Adrenal gland (tissue), 12 donors: Measurements from ENCODE around the gene CXCR6. TPM values are rescaled to one million over a fixed set of nuclear protein-coding genes. Genes with fewer than 3 reads are reported as not detected.

Source experiments
- DNase-seq, 7 donors: peaks; one replicate each; pipeline ENCODE4 v3.0.0-alpha.2; 2019 to 2020
- H3K27ac ChIP-seq, 5 donors: fragments of 200-600 bp; sonication (generic) in 4 of 5; 1 replicate in 3 of 5; 2 replicates in 2 of 5; pipeline versions ENCODE4 v1.5.1 to v1.8.0; 2016 to 2020; ENCODE audit warnings: mild to moderate bottlenecking in 1 of 5
- H3K27me3 ChIP-seq: fragments of 200-600 bp; 2 replicates; pipeline ENCODE4 v1.8.0; 2021
- H3K36me3 ChIP-seq, 2 donors: fragments of 200-600 bp; replicated peaks in 1 of 2; 1 replicate in 1 of 2; 2 replicates in 1 of 2; pipeline versions ENCODE4 v1.5.1 to v1.8.0; 2018 to 2022
- H3K4me1 ChIP-seq, 2 donors: fragments of 200-600 bp; replicated peaks in 1 of 2; 1 replicate in 1 of 2; 2 replicates in 1 of 2; pipeline versions ENCODE4 v1.5.1 to v1.8.0; 2018 to 2021
- H3K4me3 ChIP-seq, 4 donors: fragments of 200-600 bp; sonication (generic) in 3 of 4; one replicate each; pipeline ENCODE4 v1.5.1; 2016 to 2018
- H3K9me3 ChIP-seq, 3 donors: fragments of 200-600 bp; sonication (generic) in 1 of 3; replicated peaks in 1 of 3; 1 replicate in 2 of 3; 2 replicates in 1 of 3; pipeline versions ENCODE4 v1.5.1 to v1.8.0; 2016 to 2021
- CTCF ChIP-seq, 6 experiments: fragments of 450-650 bp in 4 of 6; fragments of 200-600 bp in 2 of 6; sonication (generic) in 1 of 6; IDR thresholded peaks; 1 replicate in 5 of 6; 2 replicates in 1 of 6; pipeline versions ENCODE4 v1.5.1 to v1.8.0; 2016 to 2021; ENCODE audit warnings: antibody characterized with exemption in 6 of 6, mild to moderate bottlenecking in 2 of 6, moderate library complexity in 1 of 6
- POLR2A ChIP-seq, 2 donors: fragments of 450-650 bp; IDR thresholded peaks; one replicate each; pipeline ENCODE4 v1.6.1; 2017; ENCODE audit warnings: antibody characterized with exemption in 2 of 2, mild to moderate bottlenecking in 2 of 2, moderate library complexity in 1 of 2
- WGBS, 4 donors: extraction: QIAGEN DNeasy Blood & Tissue Kit in 2 of 4; methylation state at CpG; one replicate each; pipeline versions ENCODE4 v1.1.5 to v1.1.7; 2013 to 2017; 5-methylcytosine and 5-hydroxymethylcytosine counted together
- intact Hi-C, 2 donors: fragments of 100-400 bp; cut with DNase I; formaldehyde crosslinking; loops; one replicate each; pipeline versions ENCODE4 v1.14.1 to v1.15.0; 2022 to 2023
- polyA plus RNA-seq, 3 donors: library from polyadenylated mRNA; stranded (reverse); fragments of 200-250 nt in 2 of 3; fragments of 350-450 nt in 1 of 3; fragmentation: Illumina TruSeq in 1 of 3; extraction: RNeasy Lipid Tissue Mini Kit (QIAGEN cat#74804) in 1 of 3; gene quantifications; one replicate each; pipeline ENCODE4 v1.2.3, GENCODE V29; 2013 to 2014
- total RNA-seq, 9 donors: library from RNA; depleted of rRNA in 4 of 9; stranded (reverse); fragments of >200 nt in 4 of 9; fragments of 120-200 nt in 1 of 9; fragmentation: NEBNext Ultra II Directional in 1 of 9; extraction: Animal tissue kit (Norgen Biotek cat#: 25700) in 1 of 9; gene quantifications; one replicate each; pipeline versions ENCODE4 v1.1.0 to v1.2.4, GENCODE V29; 2013 to 2023
- donor health status: healthy with polysubstance abuse.
- donor health status: Bipolar disorder and iron deficiency.
- donor health status: DM: yes; HTN: yes; CAD: no.
- donor health status: DM: no; HTN: no; CAD: no.
- donor health status: DM: no; HTN: no; CAD: no.
- donor health status: DM: yes; HTN: yes; CAD: no.

Gene CXCR6
- total and polyA plus RNA-seq, 12 donors = 0.28 to 2.9 (median 0.54) TPM; not detected in 1

- intact Hi-C loops = no loop called here
- TF ChIP-seq POLR2A (IDR thresholded peaks at IDR 0.05) = no peak
- TF ChIP-seq CTCF (IDR thresholded peaks at IDR 0.05) = no peak
- Histone ChIP-seq H3K9me3 (no peaks in the 10 kb centered on the region), H3K36me3 (peaks cover 0 to under 1% of the 10 kb centered on the region in 2 donors), H3K4me3 (no peak overlapping the region), H3K27ac (no peak overlapping the region), H3K4me1 (no peaks in the 10 kb centered on the region), H3K27me3 (no peaks in the 10 kb centered on the region)
- 88 to 96% (median 92%) methylated on average over 3 to 7 of the region's 7 CpGs for WGBS, 4 donors
- DNase-seq = no peak
These were observed 28.8 kb upstream of the CXCR6 start for GRCh38 chr3:45914362-45915058.

GRCh38 chr3:45915059-45915439 lies 28.2 kb upstream of the CXCR6 start:
- no peak overlapping the region for H3K27ac ChIP-seq
- no peak overlapping the region for H3K4me3 ChIP-seq
- H3K4me1 ChIP-seq = no peaks in the 10 kb centered on the region
- TF ChIP-seq POLR2A (IDR thresholded peaks at IDR 0.05) (no peak), CTCF (IDR thresholded peaks at IDR 0.05) (no peak)
- intact Hi-C loops = no loop called here
- WGBS, 4 donors = 82 to 90% (median 89%) methylated on average over 8 to 9 of the region's 9 CpGs
- H3K27me3 ChIP-seq = no peaks in the 10 kb centered on the region
- no peak for DNase-seq
- no peaks in the 10 kb centered on the region for H3K9me3 ChIP-seq
- peaks cover 0 to 3% of the 10 kb centered on the region in 2 donors for H3K36me3 ChIP-seq

- intact Hi-C loops = no loop called here
- Histone ChIP-seq H3K36me3 (peaks cover 0 to 3% of the 10 kb centered on the region in 2 donors), H3K27me3 (no peaks in the 10 kb centered on the region), H3K4me3 (no peak overlapping the region), H3K9me3 (no peaks in the 10 kb centered on the region), H3K4me1 (no peaks in the 10 kb centered on the region), H3K27ac (no peak overlapping the region)
- peak; percentile 22 to 67 (median 60) for DNase-seq
- 27 to 48% (median 39%) methylated on average over 12 to 13 of the region's 13 CpGs for WGBS, 4 donors
- no peak for TF ChIP-seq POLR2A (IDR thresholded peaks at IDR 0.05)
- no peak for TF ChIP-seq CTCF (IDR thresholded peaks at IDR 0.05)
These were observed 27.6 kb upstream of the CXCR6 start for GRCh38 chr3:45915518-45916231.

GRCh38 chr3:45917146-45917898 lies 25.9 kb upstream of the CXCR6 start:
- no peaks in the 10 kb centered on the region for H3K4me1 ChIP-seq
- DNase-seq = no peak
- WGBS, 4 donors = 84 to 91% (median 90%) methylated on average over 6 of the region's 6 CpGs
- no peaks in the 10 kb centered on the region for H3K27me3 ChIP-seq
- no peaks in the 10 kb centered on the region for H3K9me3 ChIP-seq
- no peak overlapping the region for H3K4me3 ChIP-seq
- TF ChIP-seq POLR2A (IDR thresholded peaks at IDR 0.05) = no peak
- no peak for TF ChIP-seq CTCF (IDR thresholded peaks at IDR 0.05)
- peaks cover 0 to 17% of the 10 kb centered on the region in 2 donors for H3K36me3 ChIP-seq
- H3K27ac ChIP-seq = no peak overlapping the region
- intact Hi-C loops = no loop called here
